ENCODE results near the gene ECHDC3. TPM values are rescaled to one million over a fixed set of nuclear protein-coding genes. Genes with fewer than 3 reads are reported as not detected.

The ECHDC3 gene
- polyA plus RNA-seq, 2 of the 4 experiments (the other 2 are of a cell fraction) = 6.0 to 6.1 TPM

DNA sequence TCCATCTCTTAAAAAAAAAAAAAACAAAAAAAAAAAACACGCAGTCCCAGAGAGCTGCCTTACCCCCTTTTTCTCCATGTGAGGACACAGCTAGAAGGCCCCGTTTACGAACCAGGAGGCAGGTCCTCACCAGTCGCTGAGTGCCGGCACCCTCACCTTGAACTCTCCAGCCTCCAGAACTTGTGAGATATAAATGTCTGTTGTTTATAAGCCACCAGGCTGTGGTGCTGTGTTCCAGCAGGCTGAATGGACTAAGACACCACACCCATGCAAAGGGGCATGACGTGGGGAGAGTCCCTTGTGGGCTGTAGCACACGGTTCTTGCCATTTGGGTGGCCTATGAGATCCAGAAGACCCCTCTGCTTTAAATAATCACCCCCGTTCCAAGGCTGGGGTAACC lies 17.2 kb downstream of the ECHDC3 start:
- FAIRE-seq (no peak), DNase-seq (ENCODE audit: low read depth in 1 of 2, low spot score in 1 of 2) (no peak), ATAC-seq (no peak)
- no peak overlapping the region for H3K4me2 ChIP-seq
- no peak overlapping the region for H3K4me3 ChIP-seq
- H3K9me3 ChIP-seq = no peaks in the 10 kb centered on the region
- ChIA-PET CTCF (interaction anchor here (1.2 to 7.9 kb wide), 12 partner anchors 8 to 335 kb away, joined by 3 to 146 read pairs (median 5); no protein-coding TSS in a partner anchor), POLR2A (interaction anchor here (0.7 kb wide), 1 partner anchor 23 kb away, joined by 4 read pairs; no protein-coding TSS in a partner anchor)
- no peaks in the 10 kb centered on the region for H3K4me1 ChIP-seq
- no peak for TF ChIP-seq HOXA7 (CRISPR knock-in tag; IDR thresholded peaks at IDR 0.05)
- no peak for TF ChIP-seq NPAS2 (CRISPR knock-in tag; IDR thresholded peaks at IDR 0.05; ENCODE audit: borderline replicate concordance)
- WGBS (ENCODE audit: missing lambda C conversion rate) = 73% methylated on average over 8 of the region's 8 CpGs
- no peak overlapping the region for H3K27ac ChIP-seq

DNA sequence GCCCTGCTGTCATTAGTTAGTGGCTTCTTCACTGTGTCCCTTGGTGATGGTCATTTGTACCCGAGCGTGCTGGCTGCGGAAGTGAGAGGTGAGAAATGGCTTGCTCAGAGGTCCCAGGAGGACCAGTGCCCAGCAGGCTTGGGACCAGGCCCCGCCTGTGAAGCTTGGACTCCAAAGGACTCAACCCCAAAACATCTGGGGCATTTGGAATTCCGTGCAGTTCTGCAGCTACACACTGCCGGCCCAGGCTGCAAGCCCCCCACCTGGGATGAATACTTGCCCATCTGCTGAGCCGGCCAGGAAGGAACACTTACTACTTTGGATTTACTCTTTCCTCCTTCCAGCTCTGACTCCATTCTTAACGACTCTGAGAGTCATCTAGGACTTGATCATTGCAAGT lies 18.0 kb downstream of the ECHDC3 start:
- Histone ChIP-seq H3K4me2 (no peak overlapping the region), H3K4me3 (no peak overlapping the region), H3K4me1 (no peaks in the 10 kb centered on the region), H3K9me3 (no peaks in the 10 kb centered on the region), H3K27ac (no peak overlapping the region)
- POLR2A ChIA-PET = no interaction called here
- ATAC-seq (no peak), FAIRE-seq (no peak), DNase-seq (ENCODE audit: low read depth in 1 of 2, low spot score in 1 of 2) (no peak)
- no peak for TF ChIP-seq ZFP36 (IDR thresholded peaks at IDR 0.05; ENCODE audit: borderline replicate concordance, partially characterized antibody)
- CTCF ChIA-PET = interaction anchor here (0.5 to 7.9 kb wide), 10 partner anchors 9 to 336 kb away, joined by 3 to 146 read pairs (median 4); no protein-coding TSS in a partner anchor
- 71% methylated on average over 7 of the region's 8 CpGs for WGBS (ENCODE audit: missing lambda C conversion rate)

DNA sequence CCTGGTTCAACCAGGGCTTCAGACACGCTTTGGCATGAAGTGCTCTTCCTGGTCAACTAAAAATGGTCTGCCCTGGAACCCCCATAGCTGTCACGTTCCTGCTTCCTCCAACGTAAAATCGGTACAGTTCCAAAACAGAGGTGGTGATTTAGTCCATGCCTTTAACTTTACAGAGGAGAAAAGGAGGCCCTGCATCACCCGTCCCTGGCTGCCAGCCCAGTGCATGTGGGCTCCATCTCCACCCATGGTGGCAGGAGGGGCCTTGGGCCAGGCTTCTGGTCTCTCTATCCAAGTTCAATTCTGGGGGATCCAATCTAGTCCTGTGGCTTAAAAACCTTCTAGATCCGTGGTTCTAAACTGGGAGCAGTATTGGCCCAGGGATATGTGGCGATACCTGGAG lies 18.7 kb downstream of the ECHDC3 start:
- WGBS (ENCODE audit: missing lambda C conversion rate) = 67% methylated on average over 7 of the region's 7 CpGs
- POLR2A ChIA-PET = no interaction called here
- H3K9me3 ChIP-seq = no peaks in the 10 kb centered on the region
- no peak overlapping the region for H3K4me3 ChIP-seq
- H3K4me2 ChIP-seq = no peak overlapping the region
- CTCF ChIA-PET = interaction anchor here (1.5 to 7.9 kb wide), 7 partner anchors 10 to 337 kb away, joined by 3 to 146 read pairs (median 5); no protein-coding TSS in a partner anchor
- DNase-seq (ENCODE audit: low read depth in 1 of 2, low spot score in 1 of 2) = no peak
- H3K4me1 ChIP-seq = no peaks in the 10 kb centered on the region
- no peak for TF ChIP-seq BHLHE40 (IDR thresholded peaks at IDR 0.05; ENCODE audit: low read depth, low read length)
- no peak for TF ChIP-seq EHMT2 (IDR thresholded peaks at IDR 0.05; ENCODE audit: low read depth)
- TF ChIP-seq ZSCAN20 (CRISPR knock-in tag; IDR thresholded peaks at IDR 0.05) = no peak
- TF ChIP-seq ZFP36 (IDR thresholded peaks at IDR 0.05; ENCODE audit: borderline replicate concordance, partially characterized antibody) = no peak
- TF ChIP-seq POLR2A (IDR thresholded peaks at IDR 0.05; ENCODE audit: low read length) = no peak
- FAIRE-seq = no peak
- no peak overlapping the region for H3K27ac ChIP-seq
- no peak for ATAC-seq

DNA sequence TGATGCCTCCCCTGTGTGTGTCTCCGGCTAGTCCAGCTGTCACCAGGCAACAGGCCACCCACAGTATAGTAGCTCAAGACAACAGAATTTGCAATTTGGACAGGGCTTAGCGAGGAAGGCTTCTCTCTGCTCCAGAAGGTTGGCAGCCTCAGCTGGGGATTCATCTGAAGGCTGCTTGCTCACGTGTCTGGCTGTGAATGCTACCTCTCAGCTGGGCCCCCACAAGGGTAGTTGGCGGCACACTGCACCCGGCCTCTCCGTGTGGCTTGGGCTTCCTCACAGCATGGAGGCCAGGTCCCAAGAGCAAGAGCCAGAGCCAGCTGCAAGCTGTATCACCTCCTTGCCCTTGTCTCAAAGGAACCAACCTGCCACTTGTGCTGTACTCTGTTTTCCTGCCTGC lies 19.2 kb downstream of the ECHDC3 start:
- no peak for FAIRE-seq
- DNase-seq (ENCODE audit: low read depth in 1 of 2, low spot score in 1 of 2) = no peak
- H3K4me3 ChIP-seq = no peak overlapping the region
- no peaks in the 10 kb centered on the region for H3K4me1 ChIP-seq
- ATAC-seq = no peak
- no peaks in the 10 kb centered on the region for H3K9me3 ChIP-seq
- H3K4me2 ChIP-seq = no peak overlapping the region
- WGBS (ENCODE audit: missing lambda C conversion rate) = 87% methylated on average over 5 of the region's 6 CpGs
- CTCF ChIA-PET = interaction anchor here (1.3 to 7.9 kb wide), 2 partner anchors 225 to 248 kb away, joined by 3 to 146 read pairs; no protein-coding TSS in a partner anchor
- TF ChIP-seq EHF (CRISPR knock-in tag; IDR thresholded peaks at IDR 0.05) (no peak), SMC3 (IDR thresholded peaks at IDR 0.05) (no peak), RAD21 (conservative IDR thresholded peaks at IDR 0.05 in 1 of 2, IDR thresholded peaks at IDR 0.05 in 1 of 2) (no peak), ZSCAN20 (CRISPR knock-in tag; IDR thresholded peaks at IDR 0.05) (no peak), HEYL (CRISPR knock-in tag; IDR thresholded peaks at IDR 0.05) (no peak), CHD2 (IDR thresholded peaks at IDR 0.05; ENCODE audit: low read length, partially characterized antibody) (no peak), POLR2AphosphoS2 (conservative IDR thresholded peaks at IDR 0.05; ENCODE audit: low read length) (no peak)
- TF ChIP-seq, protein P1, sequence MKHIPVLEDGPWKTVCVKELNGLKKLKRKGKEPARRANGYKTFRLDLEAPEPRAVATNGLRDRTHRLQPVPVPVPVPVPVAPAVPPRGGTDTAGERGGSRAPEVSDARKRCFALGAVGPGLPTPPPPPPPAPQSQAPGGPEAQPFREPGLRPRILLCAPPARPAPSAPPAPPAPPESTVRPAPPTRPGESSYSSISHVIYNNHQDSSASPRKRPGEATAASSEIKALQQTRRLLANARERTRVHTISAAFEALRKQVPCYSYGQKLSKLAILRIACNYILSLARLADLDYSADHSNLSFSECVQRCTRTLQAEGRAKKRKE (CRISPR knock-in tag; IDR thresholded peaks at IDR 0.05; ENCODE audit: low read depth) = no peak
- POLR2A ChIA-PET = no interaction called here
- H3K27ac ChIP-seq = no peak overlapping the region

DNA sequence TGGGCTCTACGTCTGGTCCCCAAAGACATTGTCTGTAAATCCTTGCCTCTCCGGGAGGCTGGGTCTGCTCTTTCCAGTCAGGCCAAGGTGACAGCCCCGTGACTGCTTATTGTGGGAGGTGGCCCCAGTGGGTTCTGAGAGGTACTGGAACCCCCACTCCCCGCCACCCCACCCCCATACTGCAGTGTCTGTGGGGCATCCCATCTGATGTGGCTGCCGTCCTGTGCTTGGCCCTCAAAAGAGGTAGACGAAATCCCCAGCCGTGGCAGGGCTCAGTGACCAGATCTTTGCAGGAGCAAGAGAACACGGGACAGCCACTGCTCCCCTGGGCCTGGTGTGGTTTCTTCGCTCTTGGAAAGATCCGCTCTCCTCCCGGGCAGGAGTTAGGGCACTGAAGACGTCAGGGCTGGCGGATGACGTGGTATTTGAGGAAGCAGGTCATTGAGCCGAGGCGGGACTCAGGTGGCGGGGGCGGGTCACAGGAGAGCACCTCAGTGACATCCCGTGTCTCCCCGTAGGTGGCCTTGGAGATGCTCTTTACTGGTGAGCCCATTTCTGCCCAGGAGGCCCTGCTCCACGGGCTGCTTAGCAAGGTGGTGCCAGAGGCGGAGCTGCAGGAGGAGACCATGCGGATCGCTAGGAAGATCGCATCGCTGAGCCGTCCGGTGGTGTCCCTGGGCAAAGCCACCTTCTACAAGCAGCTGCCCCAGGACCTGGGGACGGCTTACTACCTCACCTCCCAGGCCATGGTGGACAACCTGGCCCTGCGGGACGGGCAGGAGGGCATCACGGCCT lies 20.7 kb downstream of the ECHDC3 start:
- Histone ChIP-seq H3K4me2 (no peak overlapping the region), H3K27ac (no peak overlapping the region), H3K9me3 (no peaks in the 10 kb centered on the region), H3K4me1 (no peaks in the 10 kb centered on the region), H3K4me3 (no peak overlapping the region)
- DNase-seq (ENCODE audit: low read depth in 1 of 2, low spot score in 1 of 2) (no peak), ATAC-seq (no peak), FAIRE-seq (no peak)
- ChIA-PET CTCF (interaction anchor here (1.0 to 1.3 kb wide), 2 partner anchors 223 to 247 kb away, joined by 3 read pairs; no protein-coding TSS in a partner anchor), POLR2A (no interaction called here)
- 81% methylated on average over 26 of the region's 32 CpGs for WGBS (ENCODE audit: missing lambda C conversion rate)
- TF ChIP-seq CHD4 (IDR thresholded peaks at IDR 0.05; ENCODE audit: borderline replicate concordance) (no peak), HEYL (CRISPR knock-in tag; IDR thresholded peaks at IDR 0.05) (no peak), NFE2L2 (conservative IDR thresholded peaks at IDR 0.05; ENCODE audit: low read length) (no peak), POLR2A (IDR thresholded peaks at IDR 0.05; ENCODE audit: low read length) (no peak), JUNB (IDR thresholded peaks at IDR 0.05) (no peak), TP53 (CRISPR knock-in tag; IDR thresholded peaks at IDR 0.05) (no peak), KDM1A (IDR thresholded peaks at IDR 0.05; ENCODE audit: low read depth) (no peak), RFX5 (IDR thresholded peaks at IDR 0.05) (no peak)
- TF ChIP-seq, protein P2, sequence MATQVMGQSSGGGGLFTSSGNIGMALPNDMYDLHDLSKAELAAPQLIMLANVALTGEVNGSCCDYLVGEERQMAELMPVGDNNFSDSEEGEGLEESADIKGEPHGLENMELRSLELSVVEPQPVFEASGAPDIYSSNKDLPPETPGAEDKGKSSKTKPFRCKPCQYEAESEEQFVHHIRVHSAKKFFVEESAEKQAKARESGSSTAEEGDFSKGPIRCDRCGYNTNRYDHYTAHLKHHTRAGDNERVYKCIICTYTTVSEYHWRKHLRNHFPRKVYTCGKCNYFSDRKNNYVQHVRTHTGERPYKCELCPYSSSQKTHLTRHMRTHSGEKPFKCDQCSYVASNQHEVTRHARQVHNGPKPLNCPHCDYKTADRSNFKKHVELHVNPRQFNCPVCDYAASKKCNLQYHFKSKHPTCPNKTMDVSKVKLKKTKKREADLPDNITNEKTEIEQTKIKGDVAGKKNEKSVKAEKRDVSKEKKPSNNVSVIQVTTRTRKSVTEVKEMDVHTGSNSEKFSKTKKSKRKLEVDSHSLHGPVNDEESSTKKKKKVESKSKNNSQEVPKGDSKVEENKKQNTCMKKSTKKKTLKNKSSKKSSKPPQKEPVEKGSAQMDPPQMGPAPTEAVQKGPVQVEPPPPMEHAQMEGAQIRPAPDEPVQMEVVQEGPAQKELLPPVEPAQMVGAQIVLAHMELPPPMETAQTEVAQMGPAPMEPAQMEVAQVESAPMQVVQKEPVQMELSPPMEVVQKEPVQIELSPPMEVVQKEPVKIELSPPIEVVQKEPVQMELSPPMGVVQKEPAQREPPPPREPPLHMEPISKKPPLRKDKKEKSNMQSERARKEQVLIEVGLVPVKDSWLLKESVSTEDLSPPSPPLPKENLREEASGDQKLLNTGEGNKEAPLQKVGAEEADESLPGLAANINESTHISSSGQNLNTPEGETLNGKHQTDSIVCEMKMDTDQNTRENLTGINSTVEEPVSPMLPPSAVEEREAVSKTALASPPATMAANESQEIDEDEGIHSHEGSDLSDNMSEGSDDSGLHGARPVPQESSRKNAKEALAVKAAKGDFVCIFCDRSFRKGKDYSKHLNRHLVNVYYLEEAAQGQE (IDR thresholded peaks at IDR 0.05) = no peak
